ENCODE measurements around the gene RPL36. TPM values are rescaled to one million over a fixed set of nuclear protein-coding genes. Genes with fewer than 3 reads are reported as not detected.

RPL36 gene
- total and polyA plus RNA-seq, 10 donors, result 294 to 2,825 (median 805) TPM

DNA sequence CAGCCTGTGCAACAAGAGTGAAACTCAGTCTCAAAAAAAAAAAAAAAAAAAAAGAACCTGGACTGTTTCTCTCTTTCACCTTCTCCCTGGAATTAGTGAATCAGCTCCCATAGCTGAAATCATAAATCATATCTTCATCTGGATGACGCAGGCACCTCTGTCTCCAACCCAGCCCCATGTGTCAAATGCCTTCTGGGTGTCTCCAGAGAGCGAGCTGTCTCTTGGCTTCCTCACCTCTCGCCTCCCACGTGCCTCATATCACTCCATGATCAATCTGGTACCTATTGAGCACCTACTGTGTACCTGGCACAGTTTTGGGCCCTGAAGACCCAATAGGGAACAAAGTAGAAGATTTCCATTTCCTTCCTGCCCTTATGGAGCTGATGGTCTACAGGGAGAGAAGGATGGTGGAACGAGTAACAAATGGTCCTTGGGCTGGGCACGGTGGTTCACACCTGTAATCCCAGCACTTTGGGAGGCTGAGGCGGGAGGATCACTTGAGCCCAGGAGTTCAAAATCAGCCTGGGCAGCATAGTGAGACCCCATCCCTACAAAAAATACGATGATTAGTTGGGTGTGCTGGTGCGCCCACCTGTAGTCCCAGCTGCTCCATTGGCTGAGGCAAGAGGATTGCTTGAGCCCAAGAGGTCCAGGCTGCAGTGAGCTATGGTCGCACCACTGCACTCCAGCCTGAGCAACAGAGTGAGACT is 6.8 kb upstream of the RPL36 start:
- intact Hi-C loops (cut with DNase I; ENCODE audit: low total_unique reads), result no loop called here
- no peak for DNase-seq
- no peak overlapping the region for H3K4me3 ChIP-seq

DNA sequence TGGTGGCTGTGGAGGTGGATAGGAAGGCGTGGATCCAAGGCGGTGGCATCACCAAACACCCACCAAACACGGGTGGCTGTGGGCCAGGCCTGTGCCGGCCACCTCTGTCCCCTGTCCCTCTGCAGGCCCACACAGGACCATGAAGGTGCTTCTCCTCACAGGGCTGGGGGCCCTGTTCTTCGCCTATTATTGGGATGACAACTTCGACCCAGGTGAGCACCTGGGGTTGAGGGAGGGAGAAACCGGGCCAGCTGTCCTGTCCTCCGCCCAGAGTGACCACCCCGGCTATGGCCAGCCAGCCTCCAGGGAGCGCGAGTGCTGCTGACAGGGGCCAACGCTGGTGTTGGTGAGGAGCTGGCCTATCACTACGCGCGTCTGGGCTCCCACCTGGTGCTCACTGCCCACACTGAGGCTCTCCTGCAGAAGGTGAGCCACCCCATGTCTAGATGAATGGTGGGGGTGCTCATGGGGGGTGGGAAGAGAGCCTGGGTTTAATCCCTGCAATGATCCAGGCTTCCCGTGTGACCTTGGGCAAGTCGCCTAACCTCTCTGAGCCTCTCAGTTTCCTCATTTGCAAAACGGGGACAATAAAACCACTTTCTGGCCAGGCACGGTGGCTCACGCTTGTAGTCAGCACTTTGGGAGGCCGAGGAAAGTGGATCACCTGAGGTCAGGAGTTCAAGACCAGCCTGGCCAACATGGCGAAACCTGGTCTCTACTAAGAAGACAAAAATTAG is 5.2 kb upstream of the RPL36 start:
- H3K4me3 ChIP-seq, result no peak overlapping the region
- H3K9me3 ChIP-seq, result no peaks in the 10 kb centered on the region
- peaks cover 12 to 54% (median 33%) of the 10 kb centered on the region in 6 donors for H3K4me1 ChIP-seq
- intact Hi-C loops (cut with DNase I; ENCODE audit: low total_unique reads), result no loop called here
- no peak for DNase-seq
- TF ChIP-seq POLR2A (IDR thresholded peaks at IDR 0.05) (no peak), POLR2AphosphoS5 (IDR thresholded peaks at IDR 0.05) (no peak)
- TF ChIP-seq, protein P1, sequence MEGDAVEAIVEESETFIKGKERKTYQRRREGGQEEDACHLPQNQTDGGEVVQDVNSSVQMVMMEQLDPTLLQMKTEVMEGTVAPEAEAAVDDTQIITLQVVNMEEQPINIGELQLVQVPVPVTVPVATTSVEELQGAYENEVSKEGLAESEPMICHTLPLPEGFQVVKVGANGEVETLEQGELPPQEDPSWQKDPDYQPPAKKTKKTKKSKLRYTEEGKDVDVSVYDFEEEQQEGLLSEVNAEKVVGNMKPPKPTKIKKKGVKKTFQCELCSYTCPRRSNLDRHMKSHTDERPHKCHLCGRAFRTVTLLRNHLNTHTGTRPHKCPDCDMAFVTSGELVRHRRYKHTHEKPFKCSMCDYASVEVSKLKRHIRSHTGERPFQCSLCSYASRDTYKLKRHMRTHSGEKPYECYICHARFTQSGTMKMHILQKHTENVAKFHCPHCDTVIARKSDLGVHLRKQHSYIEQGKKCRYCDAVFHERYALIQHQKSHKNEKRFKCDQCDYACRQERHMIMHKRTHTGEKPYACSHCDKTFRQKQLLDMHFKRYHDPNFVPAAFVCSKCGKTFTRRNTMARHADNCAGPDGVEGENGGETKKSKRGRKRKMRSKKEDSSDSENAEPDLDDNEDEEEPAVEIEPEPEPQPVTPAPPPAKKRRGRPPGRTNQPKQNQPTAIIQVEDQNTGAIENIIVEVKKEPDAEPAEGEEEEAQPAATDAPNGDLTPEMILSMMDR (IDR thresholded peaks at IDR 0.05 in 8 of 11, conservative IDR thresholded peaks at IDR 0.05 in 3 of 11), result no peak
- H3K27me3 ChIP-seq (replicated peaks in 1 of 7), result no peaks in the 10 kb centered on the region
- no peaks in the 10 kb centered on the region for H3K36me3 ChIP-seq
- no peak overlapping the region for H3K27ac ChIP-seq
- WGBS, 5 donors, result 83 to 91% (median 86%) methylated on average over 15 to 22 of the region's 22 CpGs

More for the DNA sequence above, 6.8 kb upstream of the RPL36 start:
- peaks cover 19 to 55% (median 39%) of the 10 kb centered on the region in 6 donors for H3K4me1 ChIP-seq
- no peaks in the 10 kb centered on the region for H3K27me3 ChIP-seq (replicated peaks in 1 of 7)
- H3K36me3 ChIP-seq, result peaks cover 0 to 6% (median under 1%) of the 10 kb centered on the region in 6 donors
- WGBS, 5 donors, result 91 to 95% (median 92%) methylated on average over 10 of the region's 10 CpGs
- no peaks in the 10 kb centered on the region for H3K9me3 ChIP-seq
- H3K27ac ChIP-seq, result no peak overlapping the region
- TF ChIP-seq, protein P1 (IDR thresholded peaks at IDR 0.05 in 8 of 11, conservative IDR thresholded peaks at IDR 0.05 in 3 of 11), result no peak
- TF ChIP-seq POLR2A (IDR thresholded peaks at IDR 0.05) (no peak), POLR2AphosphoS5 (IDR thresholded peaks at IDR 0.05) (no peak)

DNA sequence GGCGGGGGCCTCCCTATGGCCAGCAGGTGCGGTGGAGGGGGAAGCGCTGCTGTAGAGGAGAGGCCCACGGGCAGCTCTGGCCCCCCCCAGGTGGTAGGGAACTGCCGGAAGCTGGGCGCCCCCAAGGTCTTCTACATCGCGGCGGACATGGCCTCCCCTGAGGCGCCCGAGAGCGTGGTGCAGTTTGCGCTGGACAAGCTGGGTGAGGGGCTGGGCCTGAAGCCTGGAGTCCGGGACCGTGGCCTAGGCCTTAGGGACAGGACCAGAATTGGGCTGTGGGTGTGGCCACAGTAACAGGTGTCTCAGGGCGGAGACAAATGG is 3.8 kb upstream of the RPL36 start:
- 5 to 31% (median 8%) methylated on average over 11 to 16 of the region's 16 CpGs for WGBS, 5 donors
- Histone ChIP-seq H3K4me3 (peak overlapping the region in 7 of 8 donors; percentile 62 to 91 (median 71)), H3K9me3 (no peaks in the 10 kb centered on the region), H3K36me3 (peaks cover 0 to 1% (median 0%) of the 10 kb centered on the region in 6 donors), H3K27me3 (replicated peaks in 1 of 7) (no peaks in the 10 kb centered on the region), H3K27ac (peak overlapping the region; percentile 67 to 95 (median 91)), H3K4me1 (peaks cover 8 to 55% (median 35%) of the 10 kb centered on the region in 6 donors)
- DNase-seq, result no peak
- TF ChIP-seq, protein P1 (IDR thresholded peaks at IDR 0.05 in 8 of 11, conservative IDR thresholded peaks at IDR 0.05 in 3 of 11), result no peak
- TF ChIP-seq POLR2A (IDR thresholded peaks at IDR 0.05), result no peak
- intact Hi-C loops (cut with DNase I; ENCODE audit: low total_unique reads), result no loop called here
